ENCODE data around the gene CORO1C. TPM values are rescaled to one million over a fixed set of nuclear protein-coding genes. Genes with fewer than 3 reads are reported as not detected.

The CORO1C gene
- total RNA-seq, 1 experiment from 2014 or later = 208 TPM

- no peak for TF ChIP-seq CTCF (conservative IDR thresholded peaks at IDR 0.05; ENCODE audit: low read depth, low read length)
- TF ChIP-seq EZH2 (IDR thresholded peaks at IDR 0.05; ENCODE audit: borderline replicate concordance, low read depth, low read length, poor library complexity, severe bottlenecking) = no peak
- no peaks in the 10 kb centered on the region for H3K9me3 ChIP-seq (ENCODE audit: low read depth, low read length, poor library complexity, severe bottlenecking)
- no TSS peak for BruUV-seq (replicated peaks)
- intact Hi-C loops (cut with micrococcal nuclease; ENCODE audit: unreplicated experiment) = no loop called here
- POLR2A ChIA-PET (ENCODE audit: low non-redundant PET) = no interaction called here
- H3K36me3 ChIP-seq (ENCODE audit: insufficient read depth, low read length, poor library complexity, severe bottlenecking) = no peaks in the 10 kb centered on the region
- H3K27me3 ChIP-seq (replicated peaks; ENCODE audit: insufficient read depth, low read depth, low read length, poor library complexity) = no peaks in the 10 kb centered on the region
- H3K4me1 ChIP-seq (ENCODE audit: insufficient read depth, low read length, poor library complexity, severe bottlenecking) = no peaks in the 10 kb centered on the region
- H3K4me3 ChIP-seq (ENCODE audit: low read depth, low read length, poor library complexity, severe bottlenecking) = no peak overlapping the region
- CTCF ChIA-PET = no interaction called here
- H3K27ac ChIP-seq (ENCODE audit: low read depth, low read length, poor library complexity, severe bottlenecking) = no peak overlapping the region
- DNase-seq (ENCODE audit: low spot score) = no peak
Observed at GRCh38 chr12:108744021-108744897, 12.9 kb upstream of the CORO1C start.

GRCh38 chr12:108738170-108738569 is 6.9 kb upstream of the CORO1C start:
- H3K9me3 ChIP-seq (ENCODE audit: low read depth, low read length, poor library complexity, severe bottlenecking) = no peaks in the 10 kb centered on the region
- TF ChIP-seq CTCF (conservative IDR thresholded peaks at IDR 0.05; ENCODE audit: low read depth, low read length) (no peak), EZH2 (IDR thresholded peaks at IDR 0.05; ENCODE audit: borderline replicate concordance, low read depth, low read length, poor library complexity, severe bottlenecking) (no peak)
- ChIA-PET CTCF (no interaction called here), POLR2A (ENCODE audit: low non-redundant PET) (no interaction called here)
- no peaks in the 10 kb centered on the region for H3K36me3 ChIP-seq (ENCODE audit: insufficient read depth, low read length, poor library complexity, severe bottlenecking)
- H3K27ac ChIP-seq (ENCODE audit: low read depth, low read length, poor library complexity, severe bottlenecking) = no peak overlapping the region
- no TSS peak for BruUV-seq (replicated peaks)
- peaks cover 14% of the 10 kb centered on the region for H3K4me1 ChIP-seq (ENCODE audit: insufficient read depth, low read length, poor library complexity, severe bottlenecking)
- no peaks in the 10 kb centered on the region for H3K27me3 ChIP-seq (replicated peaks; ENCODE audit: insufficient read depth, low read depth, low read length, poor library complexity)
- DNase-seq (ENCODE audit: low spot score) = no peak
- no peak overlapping the region for H3K4me3 ChIP-seq (ENCODE audit: low read depth, low read length, poor library complexity, severe bottlenecking)
- intact Hi-C loops (cut with micrococcal nuclease; ENCODE audit: unreplicated experiment) = loop anchor here (10.0 kb wide), 1 partner anchor 173 kb away; the partner anchor contains the start of genes ISCU and SART3

- ChIA-PET POLR2A (ENCODE audit: low non-redundant PET) (no interaction called here), CTCF (no interaction called here)
- intact Hi-C loops (cut with micrococcal nuclease; ENCODE audit: unreplicated experiment) = loop anchor here (10.0 kb wide), 1 partner anchor 171 kb away; the partner anchor contains the start of genes ISCU and SART3
Observed at GRCh38 chr12:108735855-108736254, 4.5 kb upstream of the CORO1C start.

More at GRCh38 chr12:108735855-108736254, 4.5 kb upstream of the CORO1C start:
- no TSS peak for BruUV-seq (replicated peaks)
- H3K27me3 ChIP-seq (replicated peaks; ENCODE audit: insufficient read depth, low read depth, low read length, poor library complexity) = no peaks in the 10 kb centered on the region
- H3K9me3 ChIP-seq (ENCODE audit: low read depth, low read length, poor library complexity, severe bottlenecking) = no peaks in the 10 kb centered on the region
- H3K27ac ChIP-seq (ENCODE audit: low read depth, low read length, poor library complexity, severe bottlenecking) = no peak overlapping the region
- H3K4me3 ChIP-seq (ENCODE audit: low read depth, low read length, poor library complexity, severe bottlenecking) = no peak overlapping the region
- no peaks in the 10 kb centered on the region for H3K36me3 ChIP-seq (ENCODE audit: insufficient read depth, low read length, poor library complexity, severe bottlenecking)
- TF ChIP-seq CTCF (conservative IDR thresholded peaks at IDR 0.05; ENCODE audit: low read depth, low read length) = no peak
- no peak for TF ChIP-seq EZH2 (IDR thresholded peaks at IDR 0.05; ENCODE audit: borderline replicate concordance, low read depth, low read length, poor library complexity, severe bottlenecking)
- peaks cover 20% of the 10 kb centered on the region for H3K4me1 ChIP-seq (ENCODE audit: insufficient read depth, low read length, poor library complexity, severe bottlenecking)
- DNase-seq (ENCODE audit: low spot score) = no peak
